Measurements from ENCODE around the gene DPM1.

The DPM1 gene

DNA sequence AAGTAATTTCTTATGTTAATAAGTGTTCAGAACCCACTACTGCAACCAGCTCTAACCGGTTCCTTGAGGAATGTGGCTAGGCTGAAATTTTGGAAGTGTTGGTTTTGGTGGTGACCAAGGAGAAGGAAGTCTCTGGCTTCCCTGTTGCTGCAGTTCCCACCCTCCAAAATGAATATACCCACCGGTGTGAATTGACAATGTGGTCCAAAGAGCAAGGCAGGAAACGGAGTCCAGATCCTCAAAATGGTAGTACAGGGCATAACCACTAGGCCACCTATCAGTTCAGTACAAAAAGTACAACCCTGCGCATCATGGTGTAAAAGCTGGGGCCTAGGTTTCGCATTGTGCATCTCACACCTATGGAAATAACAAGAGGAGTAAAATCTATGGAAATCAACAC is 29.9 kb downstream of the DPM1 start:
- Histone ChIP-seq H3K36me3 (peaks cover 0 to 10% (median 2%) of the 10 kb centered on the region in 3 donors), H3K27ac (peak overlapping the region in 1 of 2 donors; percentile 23), H3K4me1 (peaks cover 0 to 59% (median 26%) of the 10 kb centered on the region in 4 donors), H3K4me3 (peak overlapping the region in 1 of 2 donors; percentile 68), H3K27me3 (no peaks in the 10 kb centered on the region), H3K9me3 (no peaks in the 10 kb centered on the region)
- TF ChIP-seq, protein P1, sequence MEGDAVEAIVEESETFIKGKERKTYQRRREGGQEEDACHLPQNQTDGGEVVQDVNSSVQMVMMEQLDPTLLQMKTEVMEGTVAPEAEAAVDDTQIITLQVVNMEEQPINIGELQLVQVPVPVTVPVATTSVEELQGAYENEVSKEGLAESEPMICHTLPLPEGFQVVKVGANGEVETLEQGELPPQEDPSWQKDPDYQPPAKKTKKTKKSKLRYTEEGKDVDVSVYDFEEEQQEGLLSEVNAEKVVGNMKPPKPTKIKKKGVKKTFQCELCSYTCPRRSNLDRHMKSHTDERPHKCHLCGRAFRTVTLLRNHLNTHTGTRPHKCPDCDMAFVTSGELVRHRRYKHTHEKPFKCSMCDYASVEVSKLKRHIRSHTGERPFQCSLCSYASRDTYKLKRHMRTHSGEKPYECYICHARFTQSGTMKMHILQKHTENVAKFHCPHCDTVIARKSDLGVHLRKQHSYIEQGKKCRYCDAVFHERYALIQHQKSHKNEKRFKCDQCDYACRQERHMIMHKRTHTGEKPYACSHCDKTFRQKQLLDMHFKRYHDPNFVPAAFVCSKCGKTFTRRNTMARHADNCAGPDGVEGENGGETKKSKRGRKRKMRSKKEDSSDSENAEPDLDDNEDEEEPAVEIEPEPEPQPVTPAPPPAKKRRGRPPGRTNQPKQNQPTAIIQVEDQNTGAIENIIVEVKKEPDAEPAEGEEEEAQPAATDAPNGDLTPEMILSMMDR (IDR thresholded peaks at IDR 0.05), result peak in 1 of 2 experiments; percentile 9
- no peak for DNase-seq
- intact Hi-C loops (cut with DNase I; ENCODE audit: low total_unique reads), result loop anchor here (5.0 kb wide), 1 partner anchor 111 kb away; no protein-coding TSS in a partner anchor

DNA sequence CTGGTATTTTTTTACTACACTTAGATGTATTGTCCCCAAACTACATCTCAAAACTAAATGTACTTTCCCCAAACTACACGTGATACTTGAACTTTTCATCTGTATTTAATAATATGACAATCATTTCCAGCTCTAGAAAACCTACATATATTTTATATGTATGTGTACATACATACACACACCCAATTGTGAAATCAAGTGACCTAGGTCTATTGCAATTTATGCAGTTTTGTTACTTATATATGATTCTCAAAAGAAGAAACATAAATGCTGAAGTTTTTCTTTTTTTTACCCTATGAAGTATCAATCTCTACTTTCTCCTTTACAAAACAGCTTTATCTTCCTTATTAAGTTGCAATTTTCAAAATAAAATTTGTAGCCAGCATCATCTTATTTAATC is 31.8 kb downstream of the DPM1 start:
- intact Hi-C loops (cut with DNase I; ENCODE audit: low total_unique reads), result loop anchor here (5.0 kb wide), 1 partner anchor 109 kb away; no protein-coding TSS in a partner anchor
- peaks cover 0 to 73% (median 33%) of the 10 kb centered on the region in 4 donors for H3K4me1 ChIP-seq

DNA sequence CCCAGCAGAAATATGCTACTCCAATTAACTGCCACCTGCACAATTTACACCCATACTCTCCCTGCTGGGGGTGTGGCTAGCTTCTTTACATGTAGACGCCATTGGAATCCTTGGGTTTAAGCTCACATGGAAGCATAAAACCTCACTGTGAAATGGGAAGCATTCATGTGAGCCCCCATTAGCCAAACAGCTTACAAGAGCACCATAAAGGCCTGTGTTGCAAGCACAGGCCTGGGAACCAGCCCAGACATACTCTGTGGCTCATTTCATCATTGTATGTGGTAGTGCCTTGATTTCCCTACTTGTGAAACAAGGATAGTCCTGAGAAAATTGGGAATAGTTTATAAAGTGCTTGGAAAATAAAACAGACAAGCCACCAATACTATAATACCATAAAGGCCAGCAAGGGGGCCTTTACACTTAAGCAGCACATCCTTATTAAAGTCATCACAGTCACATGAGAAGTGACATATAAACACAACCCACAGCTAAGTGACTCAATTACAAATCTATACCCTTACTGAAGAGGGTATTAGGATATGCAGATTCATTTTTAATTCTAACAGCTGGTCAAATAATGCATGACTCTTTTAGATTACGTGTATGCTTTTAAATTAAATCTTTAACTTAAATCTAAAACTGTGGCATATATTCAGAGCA is 33.9 kb downstream of the DPM1 start:
- Histone ChIP-seq H3K4me3 (no peak overlapping the region), H3K9me3 (no peaks in the 10 kb centered on the region), H3K27ac (no peak overlapping the region), H3K36me3 (peaks cover 0 to 8% (median 0%) of the 10 kb centered on the region in 3 donors), H3K4me1 (peaks cover 0 to 95% (median 44%) of the 10 kb centered on the region in 4 donors), H3K27me3 (no peaks in the 10 kb centered on the region)
- intact Hi-C loops (cut with DNase I; ENCODE audit: low total_unique reads), result no loop called here
- TF ChIP-seq, protein P1 (IDR thresholded peaks at IDR 0.05), result no peak
- no peak for DNase-seq

More for the DNA sequence above, 31.8 kb downstream of the DPM1 start:
- peaks cover 0 to 8% (median 0%) of the 10 kb centered on the region in 3 donors for H3K36me3 ChIP-seq
- H3K27ac ChIP-seq, result no peak overlapping the region
- no peak for DNase-seq
- H3K4me3 ChIP-seq, result no peak overlapping the region
- no peaks in the 10 kb centered on the region for H3K9me3 ChIP-seq
- TF ChIP-seq, protein P1 (IDR thresholded peaks at IDR 0.05), result no peak
- H3K27me3 ChIP-seq, result no peaks in the 10 kb centered on the region

DNA sequence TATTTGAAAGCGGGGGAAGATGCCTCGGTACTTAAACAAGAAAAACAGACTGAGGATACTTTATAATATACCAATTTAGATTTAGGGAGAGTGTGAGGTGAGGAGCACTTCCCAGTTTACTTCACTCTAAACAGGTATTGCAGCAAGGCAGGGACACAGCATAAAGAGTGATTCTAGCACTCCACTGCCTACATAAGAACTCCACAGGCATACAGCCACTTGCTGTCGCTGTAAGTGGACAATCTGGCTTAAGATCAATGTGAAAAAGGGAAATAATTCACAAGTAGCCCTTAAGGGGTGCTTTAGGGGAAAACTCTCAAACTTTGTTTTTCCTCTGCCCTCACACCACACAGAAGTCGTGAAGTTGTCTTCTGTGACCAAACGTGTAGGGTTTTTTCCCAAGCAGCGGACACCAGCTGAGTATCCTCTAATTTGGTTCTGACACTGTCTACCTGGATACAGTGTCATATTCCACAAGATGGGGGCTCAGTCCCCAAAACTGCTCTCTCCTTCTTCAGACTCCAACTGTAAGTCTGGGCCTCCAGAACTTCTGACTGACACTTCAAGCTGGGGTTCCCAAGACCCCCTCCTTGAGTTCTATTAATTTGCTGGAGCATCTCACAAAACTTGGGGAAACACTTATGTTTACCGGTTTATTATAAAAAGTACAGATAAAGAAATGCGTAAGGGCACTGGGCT is 36.4 kb downstream of the DPM1 start:
- no peak overlapping the region for H3K4me3 ChIP-seq
- DNase-seq, result no peak
- intact Hi-C loops (cut with DNase I; ENCODE audit: low total_unique reads), result no loop called here
- H3K27me3 ChIP-seq, result no peaks in the 10 kb centered on the region
- no peaks in the 10 kb centered on the region for H3K9me3 ChIP-seq
- TF ChIP-seq, protein P1 (IDR thresholded peaks at IDR 0.05), result no peak
- peaks cover 0 to 8% (median 0%) of the 10 kb centered on the region in 3 donors for H3K36me3 ChIP-seq
- no peak overlapping the region for H3K27ac ChIP-seq
- peaks cover 0 to 99% (median 46%) of the 10 kb centered on the region in 4 donors for H3K4me1 ChIP-seq

DNA sequence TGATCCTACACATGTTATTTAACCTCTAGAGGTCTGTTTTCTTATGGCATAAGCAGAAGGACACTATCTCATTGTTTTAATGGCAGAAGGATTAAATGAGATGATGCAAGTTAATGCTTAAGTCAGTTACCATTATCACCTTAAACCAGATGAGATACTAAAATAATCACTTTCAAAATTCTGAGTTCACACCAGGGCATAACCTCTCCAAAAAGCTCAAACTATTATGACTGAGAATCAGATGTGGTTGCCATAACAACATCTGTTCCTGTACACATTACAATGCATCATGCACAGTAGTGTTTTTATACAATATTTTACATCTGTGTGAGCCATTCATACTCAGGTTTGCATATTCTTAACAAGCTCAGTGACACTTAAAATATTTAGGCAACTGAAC is 37.3 kb downstream of the DPM1 start:
- no peaks in the 10 kb centered on the region for H3K9me3 ChIP-seq
- H3K27me3 ChIP-seq, result no peaks in the 10 kb centered on the region
- no peak overlapping the region for H3K27ac ChIP-seq
- DNase-seq, result no peak
- intact Hi-C loops (cut with DNase I; ENCODE audit: low total_unique reads), result no loop called here
- H3K4me3 ChIP-seq, result no peak overlapping the region
- TF ChIP-seq, protein P1 (IDR thresholded peaks at IDR 0.05), result no peak
- H3K36me3 ChIP-seq, result peaks cover 0 to 8% (median 0%) of the 10 kb centered on the region in 3 donors
- H3K4me1 ChIP-seq, result peaks cover 0 to 100% (median 54%) of the 10 kb centered on the region in 4 donors

All from tibial artery (tissue), 4 donors.